ENCODE results near the gene C1orf116.

GRCh38 chr1:207006083-207006482, 26.5 kb downstream of the C1orf116 start:
- TF ChIP-seq EZH2 (IDR thresholded peaks at IDR 0.05) = no peak
- TF ChIP-seq CTCF (IDR thresholded peaks at IDR 0.05) = no peak

All from neural progenitor cell (in vitro differentiated cells).